IPS DF 19.7 (cell line): ENCODE measurements around the gene CCHCR1.

Source experiments
- DNase-seq: peaks from one replicate; pipeline ENCODE4 v3.0.0-alpha.2; 2013; ENCODE audit warnings: low read depth, low spot score

Gene CCHCR1

DNA sequence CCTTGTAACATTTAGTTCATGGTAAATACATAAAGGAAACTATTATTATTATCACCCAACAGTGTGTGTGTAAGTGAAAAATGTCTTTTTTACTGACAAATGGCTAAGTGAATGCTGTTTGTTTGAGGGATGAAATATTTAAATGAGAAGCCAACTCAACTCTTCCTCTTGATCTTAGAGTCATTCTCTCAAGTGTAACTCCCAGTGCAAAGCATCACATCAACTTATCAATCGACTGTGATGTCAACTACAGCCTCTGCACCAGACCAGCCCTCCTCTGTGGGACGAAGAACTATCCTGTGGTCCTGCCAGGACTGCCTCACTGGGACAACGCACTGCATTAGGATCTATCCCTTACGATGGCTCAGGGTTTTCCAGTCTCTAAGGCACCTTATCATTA is 50.5 kb downstream of the CCHCR1 start:
- no peak for DNase-seq

DNA sequence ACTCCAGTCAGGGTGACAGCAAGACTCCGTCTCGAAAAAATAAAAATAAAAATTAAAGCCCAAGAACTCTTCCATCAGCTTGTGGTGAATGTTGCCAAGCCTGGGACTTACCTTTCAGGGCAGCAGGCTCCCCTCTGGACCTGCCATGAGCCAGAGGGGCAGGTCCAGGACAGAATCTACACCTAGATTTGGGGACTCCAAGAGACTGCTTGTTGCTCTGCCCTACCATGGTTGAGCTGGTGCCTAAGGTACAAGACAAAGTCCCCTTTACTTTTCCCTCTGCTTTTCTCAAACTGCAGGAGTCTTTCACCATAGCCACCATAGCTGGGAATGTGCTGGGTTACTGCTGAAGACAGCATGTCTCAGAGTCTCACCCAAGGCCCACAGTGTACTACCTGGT is 54.5 kb downstream of the CCHCR1 start:
- no peak for DNase-seq

DNA sequence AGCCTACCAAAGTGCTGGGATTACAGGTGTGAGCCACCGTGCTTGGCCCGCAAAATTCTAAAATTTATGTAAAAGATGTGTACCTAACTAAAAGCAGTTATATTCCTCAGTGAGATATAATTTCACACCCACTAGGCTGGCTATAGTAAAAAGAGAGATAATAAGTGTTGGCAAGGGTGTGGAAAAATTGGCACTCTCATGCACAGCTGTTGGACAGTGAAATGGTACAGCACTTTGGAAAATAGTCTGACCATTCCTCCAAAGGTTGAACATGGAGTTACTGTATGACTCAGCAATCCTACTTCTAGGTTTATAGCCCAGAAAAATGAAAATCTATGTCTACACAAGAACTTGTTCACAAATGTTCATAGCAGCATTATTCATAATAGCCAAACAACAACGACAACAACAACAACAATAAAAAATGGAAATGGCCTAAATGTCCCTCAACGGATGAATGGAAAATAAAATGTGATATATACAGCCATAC is 59.1 kb downstream of the CCHCR1 start:
- DNase-seq, result no peak

DNA sequence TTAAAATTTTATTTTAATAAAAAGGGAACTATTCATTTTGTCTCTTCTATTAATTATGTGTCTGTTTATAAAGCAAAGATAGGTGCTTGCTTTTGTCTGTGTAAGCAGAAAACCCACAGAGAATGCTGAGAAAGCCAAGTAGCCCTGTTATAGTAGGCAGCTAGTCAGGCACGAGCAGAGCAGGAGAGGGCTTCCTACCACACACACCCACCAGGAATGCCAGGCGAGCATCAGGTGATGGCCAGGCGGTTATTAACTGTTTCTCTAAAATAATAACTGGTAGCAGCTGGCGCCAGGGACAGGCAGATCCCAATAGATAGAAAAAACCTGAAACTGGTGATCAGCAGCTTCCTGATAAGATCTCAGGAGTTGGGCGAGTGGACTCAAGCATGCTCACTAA is 60.9 kb downstream of the CCHCR1 start:
- DNase-seq, result no peak

DNA sequence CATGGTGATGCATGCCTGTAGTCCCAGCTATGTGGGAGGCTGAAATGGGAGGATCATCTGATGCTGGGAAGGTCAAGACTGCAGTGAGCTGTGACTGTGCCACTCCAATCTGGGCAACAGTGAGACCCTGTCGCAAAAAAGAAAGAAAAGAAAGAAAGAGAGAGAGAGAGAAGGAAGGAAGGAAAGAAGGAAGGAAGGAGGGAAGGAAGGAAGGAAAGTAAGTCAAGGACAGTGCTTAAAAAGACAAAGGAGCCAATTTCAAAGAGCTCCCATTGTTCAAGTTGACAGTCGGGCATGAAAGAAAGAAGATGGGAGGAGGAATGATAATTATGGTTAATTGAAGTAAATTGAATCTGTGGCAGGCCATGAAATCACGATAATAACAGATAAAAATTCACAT is 61.4 kb downstream of the CCHCR1 start:
- DNase-seq, result no peak

DNA sequence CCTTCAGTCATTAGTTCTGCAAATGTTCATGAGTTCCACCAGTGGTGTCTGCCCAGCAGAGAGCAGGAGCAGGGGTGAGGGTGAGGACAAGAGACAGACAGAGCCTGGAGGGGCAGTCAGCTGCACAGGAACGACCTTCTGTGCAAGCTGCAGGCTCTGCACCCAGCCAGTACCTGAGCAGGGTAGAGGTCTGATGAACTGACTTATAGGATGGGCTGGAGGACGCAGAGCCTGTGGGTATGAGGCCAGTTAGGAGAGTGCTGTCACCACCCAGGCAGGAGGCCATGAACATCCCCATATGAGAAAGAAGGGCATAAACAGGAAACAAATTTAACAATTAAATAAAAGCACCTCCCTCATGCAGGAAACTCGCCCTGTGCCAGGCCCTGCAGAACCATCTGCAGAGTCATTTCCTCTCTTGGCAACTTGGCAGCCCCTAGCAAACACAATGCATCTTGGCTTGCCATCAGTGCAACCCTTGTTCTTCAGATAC is 63.2 kb downstream of the CCHCR1 start:
- no peak for DNase-seq

DNA sequence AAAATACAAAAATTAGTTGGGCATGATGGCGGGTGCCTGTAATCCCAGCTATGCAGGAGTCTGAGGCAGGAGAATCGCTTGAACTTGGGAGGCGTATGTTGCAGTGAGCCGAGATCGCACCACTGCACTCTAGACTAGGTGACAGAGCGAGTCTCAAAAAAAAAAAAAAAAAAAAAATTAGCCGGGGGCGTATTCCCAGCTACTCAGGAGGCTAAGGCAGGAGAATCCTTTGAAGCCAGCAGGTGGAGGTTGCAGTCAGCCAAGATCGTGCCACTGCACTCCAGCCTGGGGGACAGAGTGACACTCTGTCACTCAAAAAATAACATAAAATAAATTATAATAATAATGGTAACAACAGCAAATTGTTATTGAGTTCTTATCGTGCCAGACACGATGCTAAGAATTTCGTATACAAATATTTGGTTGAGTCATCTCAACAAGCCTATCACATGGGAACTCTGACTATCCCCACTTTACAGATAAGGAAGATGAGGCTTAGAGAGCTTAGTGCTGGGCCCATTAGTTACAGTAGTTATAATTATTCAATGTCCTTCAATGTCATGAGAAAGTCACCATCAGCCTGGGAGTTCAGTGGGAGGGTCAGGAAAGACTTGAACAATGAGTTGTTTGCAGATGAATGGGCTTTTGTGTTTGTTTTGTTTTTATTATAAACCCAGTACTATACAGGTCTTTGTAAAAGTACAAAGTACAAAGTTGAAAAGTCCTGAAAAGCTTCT is 64.7 kb downstream of the CCHCR1 start:
- DNase-seq, result no peak
